Measurements from ENCODE around the gene SCG5. TPM values are rescaled to one million over a fixed set of nuclear protein-coding genes. Genes with fewer than 3 reads are reported as not detected.
A peak's percentile ranks its signal among the peaks of the same experiment; 100 is the strongest.

SCG5 gene
- polyA plus RNA-seq, 1 of the 3 experiments (the other 2 are of a cell fraction): 11.0 TPM

DNA sequence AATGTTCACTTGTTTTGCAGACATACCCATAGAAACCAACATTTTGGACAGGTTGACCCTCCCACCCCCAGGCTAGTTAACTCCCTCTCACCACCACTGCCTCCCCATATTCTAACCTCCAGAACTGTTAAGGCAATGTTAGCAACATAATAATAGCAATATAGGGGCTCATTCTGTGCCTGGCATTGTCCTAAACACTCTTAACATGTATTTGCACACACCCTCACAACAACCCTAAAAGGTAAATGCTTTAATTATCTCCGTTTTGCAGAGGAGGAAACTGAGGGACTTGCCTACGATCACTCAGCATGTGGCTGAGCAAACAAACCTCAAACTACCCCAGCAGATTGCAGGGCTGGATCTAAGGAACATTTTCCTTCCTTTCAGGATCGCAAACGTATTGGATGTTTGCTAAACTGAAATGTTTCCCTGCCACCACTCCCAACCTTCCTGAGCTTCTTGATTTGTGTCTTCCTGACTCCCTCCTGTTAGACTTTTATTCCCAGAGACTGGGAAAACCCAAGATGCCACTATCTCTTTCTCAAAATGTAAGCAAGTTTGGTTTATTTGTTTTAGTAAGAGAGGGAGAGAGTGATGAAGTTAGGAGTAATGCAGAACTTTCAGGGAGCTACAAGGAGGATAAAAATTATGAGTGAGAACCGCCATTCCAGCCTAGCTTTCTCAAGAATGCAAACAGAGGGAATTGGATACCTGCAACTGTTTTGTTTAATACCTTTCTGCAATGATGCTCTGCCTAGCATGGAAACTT is 1.3 kb downstream of the SCG5 start:
- Histone ChIP-seq H3K4me3 (ENCODE audit: low read depth in 2 of 2, low read length in 1 of 2) (no peak overlapping the region), H3K27me3 (ENCODE audit: insufficient read depth) (no peaks in the 10 kb centered on the region), H4K20me1 (ENCODE audit: insufficient read depth) (no peaks in the 10 kb centered on the region), H3K9ac (no peak overlapping the region), H3K27ac (ENCODE audit: low read depth in 2 of 2, low read length in 1 of 2) (no peak overlapping the region), H3K9me3 (no peaks in the 10 kb centered on the region), H2AFZ (ENCODE audit: low read depth) (0 out of 2 replicates have a peak overlapping the region, but pooled peaks have one; percentile 7), H3K36me3 (replicated peaks in 1 of 2; ENCODE audit: control insufficient read depth in 1 of 2, insufficient read depth in 2 of 2, low read length in 1 of 2) (peaks cover 9 to 12% of the 10 kb centered on the region in 2 experiments), H3K79me2 (ENCODE audit: insufficient read depth) (no peaks in the 10 kb centered on the region; the same call in 1 of the 2 replicates), H3K9me2 (no peaks in the 10 kb centered on the region), H3K4me2 (no peak overlapping the region), H3K4me1 (ENCODE audit: control insufficient read depth in 1 of 2, insufficient read depth in 2 of 2, low read depth in 1 of 2, low read length in 1 of 2) (peaks cover 0 to 7% of the 10 kb centered on the region in 2 experiments; a peak in 1 of 4 replicates), H3F3A (replicated peaks; ENCODE audit: insufficient read depth) (peaks cover 15% of the 10 kb centered on the region)
- TF ChIP-seq SIN3A (IDR thresholded peaks at IDR 0.05; ENCODE audit: borderline replicate concordance, low read depth, low read length): no peak
- no peak for TF ChIP-seq FOXJ3 (CRISPR knock-in tag; IDR thresholded peaks at IDR 0.05)
- no peak for TF ChIP-seq NFIC (IDR thresholded peaks at IDR 0.05; ENCODE audit: borderline replicate concordance)
- no peak for TF ChIP-seq TAF1 (IDR thresholded peaks at IDR 0.05; ENCODE audit: borderline replicate concordance, low read depth, low read length)
- TF ChIP-seq EZH2phosphoT487 (IDR thresholded peaks at IDR 0.05; ENCODE audit: borderline replicate concordance, low read depth): no peak
- TF ChIP-seq MXI1 (IDR thresholded peaks at IDR 0.05; ENCODE audit: low read depth, low read length): no peak
- no peak for TF ChIP-seq ELF1 (IDR thresholded peaks at IDR 0.05)
- no peak for TF ChIP-seq GABPA (IDR thresholded peaks at IDR 0.05; ENCODE audit: low read depth)
- no peak for TF ChIP-seq RCOR1 (IDR thresholded peaks at IDR 0.05; ENCODE audit: low read length)
- TF ChIP-seq, protein P1, sequence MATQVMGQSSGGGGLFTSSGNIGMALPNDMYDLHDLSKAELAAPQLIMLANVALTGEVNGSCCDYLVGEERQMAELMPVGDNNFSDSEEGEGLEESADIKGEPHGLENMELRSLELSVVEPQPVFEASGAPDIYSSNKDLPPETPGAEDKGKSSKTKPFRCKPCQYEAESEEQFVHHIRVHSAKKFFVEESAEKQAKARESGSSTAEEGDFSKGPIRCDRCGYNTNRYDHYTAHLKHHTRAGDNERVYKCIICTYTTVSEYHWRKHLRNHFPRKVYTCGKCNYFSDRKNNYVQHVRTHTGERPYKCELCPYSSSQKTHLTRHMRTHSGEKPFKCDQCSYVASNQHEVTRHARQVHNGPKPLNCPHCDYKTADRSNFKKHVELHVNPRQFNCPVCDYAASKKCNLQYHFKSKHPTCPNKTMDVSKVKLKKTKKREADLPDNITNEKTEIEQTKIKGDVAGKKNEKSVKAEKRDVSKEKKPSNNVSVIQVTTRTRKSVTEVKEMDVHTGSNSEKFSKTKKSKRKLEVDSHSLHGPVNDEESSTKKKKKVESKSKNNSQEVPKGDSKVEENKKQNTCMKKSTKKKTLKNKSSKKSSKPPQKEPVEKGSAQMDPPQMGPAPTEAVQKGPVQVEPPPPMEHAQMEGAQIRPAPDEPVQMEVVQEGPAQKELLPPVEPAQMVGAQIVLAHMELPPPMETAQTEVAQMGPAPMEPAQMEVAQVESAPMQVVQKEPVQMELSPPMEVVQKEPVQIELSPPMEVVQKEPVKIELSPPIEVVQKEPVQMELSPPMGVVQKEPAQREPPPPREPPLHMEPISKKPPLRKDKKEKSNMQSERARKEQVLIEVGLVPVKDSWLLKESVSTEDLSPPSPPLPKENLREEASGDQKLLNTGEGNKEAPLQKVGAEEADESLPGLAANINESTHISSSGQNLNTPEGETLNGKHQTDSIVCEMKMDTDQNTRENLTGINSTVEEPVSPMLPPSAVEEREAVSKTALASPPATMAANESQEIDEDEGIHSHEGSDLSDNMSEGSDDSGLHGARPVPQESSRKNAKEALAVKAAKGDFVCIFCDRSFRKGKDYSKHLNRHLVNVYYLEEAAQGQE (IDR thresholded peaks at IDR 0.05; ENCODE audit: low read depth, low read length): no peak
- no peak for TF ChIP-seq EP300 (IDR thresholded peaks at IDR 0.05; ENCODE audit: borderline replicate concordance in 1 of 2, low read depth in 1 of 2, low read length in 1 of 2)
- TF ChIP-seq JUND (IDR thresholded peaks at IDR 0.05): no peak
- TF ChIP-seq GATA2 (CRISPR knock-in tag; IDR thresholded peaks at IDR 0.05): no peak
- TF ChIP-seq, protein P2, sequence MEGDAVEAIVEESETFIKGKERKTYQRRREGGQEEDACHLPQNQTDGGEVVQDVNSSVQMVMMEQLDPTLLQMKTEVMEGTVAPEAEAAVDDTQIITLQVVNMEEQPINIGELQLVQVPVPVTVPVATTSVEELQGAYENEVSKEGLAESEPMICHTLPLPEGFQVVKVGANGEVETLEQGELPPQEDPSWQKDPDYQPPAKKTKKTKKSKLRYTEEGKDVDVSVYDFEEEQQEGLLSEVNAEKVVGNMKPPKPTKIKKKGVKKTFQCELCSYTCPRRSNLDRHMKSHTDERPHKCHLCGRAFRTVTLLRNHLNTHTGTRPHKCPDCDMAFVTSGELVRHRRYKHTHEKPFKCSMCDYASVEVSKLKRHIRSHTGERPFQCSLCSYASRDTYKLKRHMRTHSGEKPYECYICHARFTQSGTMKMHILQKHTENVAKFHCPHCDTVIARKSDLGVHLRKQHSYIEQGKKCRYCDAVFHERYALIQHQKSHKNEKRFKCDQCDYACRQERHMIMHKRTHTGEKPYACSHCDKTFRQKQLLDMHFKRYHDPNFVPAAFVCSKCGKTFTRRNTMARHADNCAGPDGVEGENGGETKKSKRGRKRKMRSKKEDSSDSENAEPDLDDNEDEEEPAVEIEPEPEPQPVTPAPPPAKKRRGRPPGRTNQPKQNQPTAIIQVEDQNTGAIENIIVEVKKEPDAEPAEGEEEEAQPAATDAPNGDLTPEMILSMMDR (IDR thresholded peaks at IDR 0.05): no peak
- TF ChIP-seq, protein P3, sequence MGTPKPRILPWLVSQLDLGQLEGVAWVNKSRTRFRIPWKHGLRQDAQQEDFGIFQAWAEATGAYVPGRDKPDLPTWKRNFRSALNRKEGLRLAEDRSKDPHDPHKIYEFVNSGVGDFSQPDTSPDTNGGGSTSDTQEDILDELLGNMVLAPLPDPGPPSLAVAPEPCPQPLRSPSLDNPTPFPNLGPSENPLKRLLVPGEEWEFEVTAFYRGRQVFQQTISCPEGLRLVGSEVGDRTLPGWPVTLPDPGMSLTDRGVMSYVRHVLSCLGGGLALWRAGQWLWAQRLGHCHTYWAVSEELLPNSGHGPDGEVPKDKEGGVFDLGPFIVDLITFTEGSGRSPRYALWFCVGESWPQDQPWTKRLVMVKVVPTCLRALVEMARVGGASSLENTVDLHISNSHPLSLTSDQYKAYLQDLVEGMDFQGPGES (IDR thresholded peaks at IDR 0.05; ENCODE audit: low read depth, low read length): no peak
- TF ChIP-seq, protein P4, sequence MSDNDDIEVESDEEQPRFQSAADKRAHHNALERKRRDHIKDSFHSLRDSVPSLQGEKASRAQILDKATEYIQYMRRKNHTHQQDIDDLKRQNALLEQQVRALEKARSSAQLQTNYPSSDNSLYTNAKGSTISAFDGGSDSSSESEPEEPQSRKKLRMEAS (IDR thresholded peaks at IDR 0.05; ENCODE audit: low read depth): no peak
- TF ChIP-seq MEF2A (IDR thresholded peaks at IDR 0.05; ENCODE audit: borderline replicate concordance, low read depth): no peak
- no peak for TF ChIP-seq NRF1 (IDR thresholded peaks at IDR 0.05; ENCODE audit: low read depth, low read length)
- no peak for TF ChIP-seq YY1 (IDR thresholded peaks at IDR 0.05; ENCODE audit: low read depth)
- ChIA-PET CTCF (interaction anchor here (1.4 to 4.6 kb wide), 2 partner anchors 19 to 350 kb away, joined by 4 to 21 read pairs; no protein-coding TSS in a partner anchor), POLR2A (no interaction called here)
- WGBS (ENCODE audit: low lambda C conversion rate): 87% methylated on average over 5 of the region's 5 CpGs
- DNase-seq: no peak

All from SK-N-SH (cell line).